ENCODE results near the gene NRG3.

Gene NRG3

DNA sequence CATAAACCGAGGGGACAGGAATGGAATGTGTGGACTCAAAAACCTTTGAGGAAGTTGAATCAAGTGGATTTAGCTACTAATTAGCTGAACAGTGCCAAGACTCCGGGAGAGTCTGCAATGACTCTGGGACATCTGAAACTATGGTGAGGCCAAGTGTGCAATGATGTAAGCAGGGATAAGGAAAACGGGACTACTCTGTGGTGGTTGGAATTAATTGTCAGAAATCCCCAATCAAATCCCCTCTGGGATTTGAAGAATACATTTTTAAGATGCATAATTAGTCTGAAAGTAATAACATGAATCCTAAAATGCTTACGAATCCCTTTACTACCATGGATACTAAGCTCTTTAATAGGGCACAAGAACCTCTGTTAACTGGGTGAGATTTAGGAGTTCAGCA, 602.8 kb downstream of the NRG3 start:
- DNase-seq (ENCODE audit: low read depth), result no peak

DNA sequence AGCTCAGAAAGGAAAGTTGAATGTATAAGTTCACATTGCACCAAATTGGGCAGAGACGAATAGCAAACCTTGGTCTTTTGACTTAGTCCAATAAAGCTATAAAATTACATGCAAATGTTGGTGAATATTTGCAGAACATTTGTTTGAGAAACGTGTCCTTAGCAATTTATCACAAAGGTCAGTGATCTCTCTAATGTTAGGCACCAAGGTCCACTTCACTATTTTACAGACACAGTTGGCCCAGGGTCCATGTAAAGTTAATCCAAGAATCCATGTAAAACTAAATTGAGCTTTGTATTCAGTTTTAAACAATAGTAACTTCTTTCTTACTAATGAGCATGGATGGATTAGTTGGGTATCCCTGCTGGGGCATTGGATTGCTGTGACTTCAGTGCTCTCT, 617.7 kb downstream of the NRG3 start:
- DNase-seq (ENCODE audit: low read depth), result no peak

DNA sequence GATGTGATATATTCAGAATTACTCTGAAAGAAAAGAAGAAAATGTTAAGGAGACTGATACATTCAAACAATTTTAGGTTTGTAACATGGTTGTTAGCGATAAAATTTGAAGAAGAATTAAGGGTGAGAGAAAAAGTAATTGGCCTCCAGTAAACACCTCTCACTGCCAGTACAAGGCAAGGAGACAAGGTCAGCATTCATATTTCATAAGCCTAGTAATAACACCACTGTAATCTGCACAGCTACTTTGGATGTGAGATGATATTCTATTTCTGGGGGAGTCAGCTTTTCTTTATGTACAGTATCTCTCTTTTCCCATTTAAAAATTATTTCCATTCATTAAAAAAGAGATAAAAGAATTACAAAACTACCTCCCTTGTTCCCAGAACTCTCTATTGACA, 621.1 kb downstream of the NRG3 start:
- DNase-seq (ENCODE audit: low read depth), result no peak

DNA sequence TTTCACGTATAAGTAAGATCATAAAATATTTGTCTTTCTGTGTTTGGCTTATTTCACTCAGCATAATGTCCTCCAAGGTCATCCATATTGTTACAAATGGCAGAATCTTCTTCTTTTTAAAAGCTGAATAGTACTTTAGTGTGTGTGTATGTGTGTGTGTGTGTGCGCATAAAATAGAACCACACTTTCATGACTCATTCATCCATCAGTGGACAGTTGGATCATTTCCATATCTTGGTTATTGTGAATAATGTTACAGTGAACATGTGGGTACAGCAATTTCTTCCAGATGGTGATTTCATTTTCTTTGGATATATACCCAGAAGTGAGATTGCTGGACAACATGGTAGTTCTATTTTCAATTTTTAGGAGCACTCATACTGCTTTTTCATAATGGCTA, 622.4 kb downstream of the NRG3 start:
- no peak for DNase-seq (ENCODE audit: low read depth)

DNA sequence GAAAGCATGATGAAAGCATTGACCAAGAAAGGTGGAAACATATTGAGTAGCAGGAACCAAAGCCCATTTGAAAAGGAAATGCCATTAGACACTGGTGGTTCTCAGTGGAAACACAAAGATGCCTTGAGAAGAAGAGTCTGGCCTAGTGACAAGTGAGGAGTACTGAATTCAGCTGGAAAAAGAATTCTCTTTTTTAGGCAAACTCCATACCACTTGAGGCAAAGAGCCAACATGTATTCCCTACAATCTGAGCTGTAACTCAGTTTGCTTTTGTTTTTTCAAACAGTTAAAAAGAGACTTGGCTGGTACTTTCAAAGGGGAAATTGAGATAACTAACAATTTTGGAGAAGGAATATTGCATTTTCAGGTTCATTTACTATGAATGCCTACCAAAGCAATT, 624.0 kb downstream of the NRG3 start:
- DNase-seq (ENCODE audit: low read depth), result no peak

DNA sequence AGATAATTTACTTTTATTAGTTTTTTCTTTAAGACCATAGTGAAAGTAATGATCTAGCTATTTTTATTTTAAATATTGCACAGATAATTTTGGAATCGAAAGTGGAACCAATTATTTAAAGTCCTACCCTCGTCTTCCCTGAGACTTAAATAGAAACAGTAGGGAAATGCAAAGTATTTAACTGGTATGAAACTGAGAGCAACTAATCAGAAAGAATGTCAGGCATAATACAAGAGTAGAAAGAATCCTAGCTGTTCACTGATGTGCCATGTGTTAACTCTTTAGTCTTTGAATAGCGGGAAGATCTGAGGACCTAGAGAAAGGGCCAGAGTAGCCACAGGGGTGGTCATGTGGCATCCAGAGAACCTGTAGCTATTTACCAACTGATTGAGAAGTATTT, 630.0 kb downstream of the NRG3 start:
- DNase-seq (ENCODE audit: low read depth), result no peak

DNA sequence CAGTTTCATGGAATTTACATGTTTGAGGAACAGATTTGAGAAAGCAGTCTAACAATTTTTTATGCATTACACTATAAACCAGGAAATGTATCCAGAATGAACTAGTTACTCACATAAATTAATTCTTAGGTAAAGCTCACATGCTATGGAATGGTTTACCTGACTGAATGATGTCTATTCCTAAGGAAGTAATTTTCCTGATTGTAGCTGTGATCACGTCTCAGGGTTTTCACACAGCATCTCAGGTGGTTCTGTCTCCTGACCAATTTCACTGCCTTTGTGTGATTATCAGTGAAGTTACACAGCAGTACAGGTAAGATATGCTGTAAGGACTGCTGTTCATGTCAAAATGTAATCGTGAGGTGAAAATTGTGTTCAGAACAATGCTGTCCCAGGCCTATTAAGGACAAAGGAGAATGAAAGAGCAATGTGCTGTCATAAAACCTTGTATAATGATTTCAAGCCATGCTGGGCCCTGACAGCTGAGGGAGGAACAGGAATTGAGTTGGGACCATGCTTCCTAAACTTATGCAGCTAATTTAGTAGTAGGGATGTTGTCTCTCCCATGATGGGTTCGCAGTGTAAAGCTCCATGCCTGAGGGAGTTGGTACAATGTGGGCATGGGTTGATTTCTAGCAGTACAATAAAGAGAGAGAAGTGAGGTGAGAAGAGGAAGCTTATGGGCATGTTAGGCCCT, 631.8 kb downstream of the NRG3 start:
- DNase-seq (ENCODE audit: low read depth), result no peak

DNA sequence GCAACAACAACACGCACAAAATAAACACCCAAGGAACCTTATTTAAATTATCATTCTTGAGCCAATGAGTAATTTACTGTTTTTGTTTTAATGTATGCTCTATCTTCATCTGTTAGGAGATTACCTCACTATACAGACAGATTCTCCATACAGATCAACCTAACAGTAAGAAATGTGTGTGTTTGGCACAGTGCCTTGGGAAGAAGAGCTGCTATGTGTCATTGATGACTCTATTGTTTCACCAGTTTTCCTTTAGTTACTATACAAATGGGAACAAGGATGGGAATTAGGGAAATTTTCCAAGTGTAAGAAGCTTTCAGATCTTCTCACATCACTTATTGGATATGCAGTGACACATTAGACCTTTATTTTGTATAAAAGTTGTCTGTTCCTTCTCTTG, 640.3 kb downstream of the NRG3 start:
- DNase-seq (ENCODE audit: low read depth), result no peak

DNA sequence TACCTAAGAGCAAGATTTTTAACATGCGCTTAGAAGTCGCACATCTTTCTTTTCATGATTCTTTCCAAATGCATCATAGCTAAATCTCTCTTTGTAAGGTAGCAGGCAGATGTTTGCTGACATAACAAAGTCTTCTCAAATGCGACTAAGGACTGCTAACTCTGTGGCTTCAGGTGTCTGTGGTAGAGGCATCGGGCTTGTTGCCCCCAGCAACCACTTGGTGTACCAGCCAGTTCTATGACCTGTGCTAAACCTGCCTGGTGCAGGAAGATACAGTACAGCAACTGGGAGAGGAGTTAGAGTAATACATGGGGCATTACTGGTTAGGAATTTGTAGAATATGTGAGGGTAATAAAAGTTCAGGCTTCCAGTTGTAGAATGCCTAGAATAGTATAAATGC, 654.1 kb downstream of the NRG3 start:
- DNase-seq (ENCODE audit: low read depth), result no peak

DNA sequence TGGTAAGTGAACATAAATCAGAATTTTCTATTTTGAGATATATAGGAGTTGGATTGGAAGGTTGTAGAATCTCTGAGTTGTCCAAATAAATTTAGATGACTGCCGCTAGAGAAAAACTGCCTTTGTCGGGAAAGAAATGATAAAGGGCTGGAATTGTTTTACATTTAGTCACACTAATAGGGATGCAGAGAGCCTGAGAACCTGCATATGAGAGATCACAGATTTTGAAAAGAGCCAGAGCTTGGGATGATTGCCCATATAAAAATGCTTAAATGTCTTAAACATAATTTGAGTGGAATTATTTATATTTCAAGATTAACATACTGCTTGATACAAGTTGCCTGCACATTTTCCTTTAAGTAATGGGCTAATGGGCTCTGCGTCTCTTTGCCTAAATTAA, 660.5 kb downstream of the NRG3 start:
- DNase-seq (ENCODE audit: low read depth), result no peak

DNA sequence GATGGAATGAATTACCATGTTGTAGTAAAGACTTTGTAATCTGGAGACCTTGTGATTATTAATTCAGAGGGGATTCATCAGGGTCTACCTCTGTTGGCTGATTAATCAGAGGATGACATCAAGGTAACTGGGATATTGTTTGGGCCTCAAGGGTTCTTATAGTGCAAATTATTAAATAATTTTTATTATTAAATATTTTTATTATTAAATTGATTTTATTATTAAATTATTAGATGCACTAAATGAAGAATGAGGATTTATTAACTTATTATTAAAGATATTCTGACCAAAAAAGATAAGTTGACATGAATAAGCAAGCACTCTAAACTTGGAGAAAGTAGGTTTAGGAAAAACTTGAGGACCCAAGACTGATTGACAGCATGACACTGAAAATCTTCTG, 661.7 kb downstream of the NRG3 start:
- no peak for DNase-seq (ENCODE audit: low read depth)

DNA sequence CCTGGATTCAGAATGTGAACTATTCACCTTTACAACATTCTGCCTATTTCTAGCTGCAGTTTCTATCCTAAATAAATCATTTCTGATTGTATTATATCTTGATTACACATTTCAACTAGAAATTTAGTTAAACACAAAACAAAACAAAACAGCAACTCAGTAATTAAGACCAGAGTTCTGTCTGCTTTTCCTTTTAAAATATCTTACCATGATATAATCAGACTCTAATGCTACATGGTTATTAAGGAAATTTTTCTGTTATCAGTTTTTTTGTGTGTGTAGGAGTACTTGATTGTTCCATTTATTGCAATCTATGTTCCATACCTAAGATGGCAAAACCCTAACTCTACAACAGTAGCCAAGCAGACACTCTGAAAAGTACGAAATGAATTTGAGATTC, 663.3 kb downstream of the NRG3 start:
- DNase-seq (ENCODE audit: low read depth), result no peak

DNA sequence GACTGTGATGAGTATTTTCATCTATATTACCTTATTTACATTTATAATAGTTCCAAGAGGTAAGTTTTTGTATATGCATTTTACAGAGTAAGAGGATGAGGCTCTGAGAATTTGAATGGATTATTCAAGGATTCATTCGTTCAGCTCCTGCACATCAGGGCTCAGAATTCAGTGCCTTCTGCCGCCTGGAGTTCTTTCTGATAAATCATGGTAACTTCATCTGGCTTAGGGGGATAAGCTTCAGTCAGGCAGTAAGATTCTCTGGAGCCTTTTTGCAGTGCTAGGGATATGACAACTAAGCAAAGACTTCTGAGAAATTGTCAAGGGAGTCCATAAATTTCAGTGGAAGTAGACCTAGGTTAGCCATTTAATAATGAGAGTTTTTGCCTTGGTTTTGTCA, 668.6 kb downstream of the NRG3 start:
- no peak for DNase-seq (ENCODE audit: low read depth)

DNA sequence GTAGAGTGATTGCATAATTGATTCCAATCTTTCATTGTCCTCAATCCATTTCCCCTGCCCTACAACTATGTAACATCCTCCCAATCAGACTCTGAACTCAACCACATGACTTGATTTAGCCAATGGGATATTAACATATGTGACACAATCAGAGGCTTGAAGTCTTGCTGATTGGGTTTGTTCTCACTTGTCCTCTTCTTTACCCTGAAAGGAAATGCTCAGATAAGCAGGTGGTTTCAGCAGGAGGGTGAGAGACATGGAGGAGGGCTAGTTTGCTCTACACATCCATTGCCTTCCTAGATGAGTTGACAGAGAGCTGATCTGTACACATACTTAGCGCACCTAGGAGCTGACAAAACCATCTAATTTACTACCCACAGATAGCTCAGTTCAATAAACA, 669.4 kb downstream of the NRG3 start:
- no peak for DNase-seq (ENCODE audit: low read depth)

DNA sequence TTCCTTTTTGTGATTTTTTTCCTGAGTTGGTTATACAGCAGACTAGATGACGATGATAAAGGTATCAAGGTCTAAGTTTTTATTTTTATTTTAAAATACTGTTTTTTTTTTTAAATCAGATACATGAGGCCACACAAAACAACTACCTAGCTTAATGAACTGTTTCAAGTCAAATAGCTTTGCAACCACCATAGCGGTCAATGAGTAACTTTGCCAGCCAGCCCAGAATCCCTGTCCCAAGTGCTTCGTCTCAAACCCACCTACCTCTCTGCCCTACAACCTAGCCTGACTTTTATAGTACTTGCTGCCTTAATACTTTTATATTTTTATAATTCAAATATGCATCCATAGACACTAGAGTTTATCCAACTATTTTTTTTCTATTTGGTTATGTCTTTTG, 676.5 kb downstream of the NRG3 start:
- no peak for DNase-seq (ENCODE audit: low read depth)

DNA sequence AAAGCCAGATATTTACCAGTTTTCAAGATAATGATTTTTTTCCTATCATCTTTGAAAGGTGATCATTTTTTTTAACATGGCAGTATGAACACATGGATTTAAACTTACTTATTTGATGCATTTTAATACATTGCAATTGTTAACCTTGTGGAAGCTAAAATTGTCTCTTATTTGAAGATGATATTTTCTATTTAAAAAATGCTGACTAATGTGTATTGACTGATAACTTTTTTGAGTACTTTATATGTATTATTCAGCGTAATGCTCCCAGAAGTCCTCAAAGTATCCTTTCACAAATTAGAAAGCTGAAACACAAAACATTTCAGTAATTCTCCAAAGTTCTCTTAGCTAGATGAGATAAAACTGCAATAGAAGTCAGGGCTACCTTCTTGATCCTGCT, 677.3 kb downstream of the NRG3 start:
- DNase-seq (ENCODE audit: low read depth), result no peak

DNA sequence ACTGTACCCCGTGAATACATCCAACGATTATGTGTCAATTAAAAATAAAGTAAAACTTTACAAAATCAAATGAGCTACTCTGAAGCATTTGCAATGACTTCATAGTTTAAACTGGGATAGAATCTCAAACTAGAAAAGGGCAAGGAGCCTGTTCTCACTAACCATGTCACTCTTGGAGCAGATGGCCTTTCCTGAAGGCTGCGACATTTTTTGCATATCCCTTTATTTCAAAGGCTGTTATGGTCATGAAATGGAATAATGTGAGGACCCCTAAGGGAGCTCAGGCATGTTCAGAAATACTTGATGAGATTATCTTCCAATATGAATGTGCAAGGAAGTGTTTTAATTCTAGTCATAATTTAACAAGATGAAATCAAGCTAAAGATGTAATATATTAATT, 679.4 kb downstream of the NRG3 start:
- no peak for DNase-seq (ENCODE audit: low read depth)

DNA sequence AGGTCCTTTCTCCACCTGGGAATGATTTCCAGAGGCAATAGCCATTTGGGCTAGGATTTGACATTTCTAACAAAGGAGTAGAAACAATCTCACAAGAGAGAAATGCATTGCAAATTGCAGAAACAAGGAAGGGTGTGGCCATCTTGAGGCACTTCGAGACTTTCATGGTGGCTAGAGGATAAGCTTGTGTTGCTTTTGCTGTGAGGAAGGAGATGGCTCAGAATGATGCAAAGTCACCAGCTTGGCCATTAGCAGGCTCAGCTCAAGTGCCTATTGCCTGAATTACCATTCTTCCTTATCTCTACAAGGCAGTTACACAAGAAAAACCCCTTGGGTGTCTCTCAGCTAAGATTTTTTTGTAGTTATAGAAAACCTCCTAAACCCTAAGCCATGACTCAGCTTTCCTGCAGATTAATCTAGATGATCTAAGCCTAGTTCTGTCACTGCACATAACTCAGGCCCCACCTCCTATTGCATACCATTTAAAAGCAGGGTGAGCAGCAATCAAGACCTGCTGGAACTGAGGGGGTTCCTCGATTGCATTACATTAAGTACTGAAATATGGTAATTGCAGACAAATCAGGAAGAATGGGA, 683.1 kb downstream of the NRG3 start:
- DNase-seq (ENCODE audit: low read depth), result no peak

DNA sequence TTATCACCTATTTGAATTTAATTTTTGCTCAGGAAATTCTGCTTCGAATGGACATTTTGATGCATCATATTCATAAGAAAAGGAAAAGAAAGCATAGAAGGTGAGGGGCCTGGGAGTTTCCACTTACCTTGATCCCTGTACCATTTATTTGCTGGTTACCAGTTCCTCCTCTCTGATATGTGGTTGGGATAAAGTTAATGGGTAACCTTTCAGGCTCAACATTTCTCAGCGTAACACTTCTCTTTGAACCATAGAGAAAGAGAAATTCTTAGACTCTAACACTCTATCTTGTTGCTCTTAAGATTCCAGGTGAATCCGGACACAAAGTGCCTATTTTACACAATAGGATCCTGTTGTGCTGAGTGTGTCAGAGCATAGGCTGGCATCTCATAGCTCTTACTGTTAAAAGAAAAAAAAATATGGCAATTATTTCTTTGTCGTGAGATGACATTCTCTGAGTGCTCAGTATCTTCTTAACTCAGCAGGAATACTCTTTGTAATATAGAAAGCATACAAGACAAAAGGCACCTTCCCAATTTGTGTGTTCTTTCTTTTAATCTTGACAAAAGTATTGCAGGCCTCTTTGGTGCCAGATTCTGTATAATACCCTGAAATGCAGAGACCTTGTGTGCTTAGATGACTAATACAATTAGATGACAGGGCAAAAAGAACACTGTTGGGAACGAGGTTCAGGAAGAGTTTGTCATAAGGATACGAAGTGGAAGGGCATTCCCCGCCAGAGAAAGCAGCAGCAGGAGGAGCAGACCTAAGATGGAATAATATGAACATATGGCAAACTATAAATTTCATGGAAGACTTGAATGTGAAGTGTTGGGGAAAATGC, 689.6 kb downstream of the NRG3 start:
- no peak for DNase-seq (ENCODE audit: low read depth)

DNA sequence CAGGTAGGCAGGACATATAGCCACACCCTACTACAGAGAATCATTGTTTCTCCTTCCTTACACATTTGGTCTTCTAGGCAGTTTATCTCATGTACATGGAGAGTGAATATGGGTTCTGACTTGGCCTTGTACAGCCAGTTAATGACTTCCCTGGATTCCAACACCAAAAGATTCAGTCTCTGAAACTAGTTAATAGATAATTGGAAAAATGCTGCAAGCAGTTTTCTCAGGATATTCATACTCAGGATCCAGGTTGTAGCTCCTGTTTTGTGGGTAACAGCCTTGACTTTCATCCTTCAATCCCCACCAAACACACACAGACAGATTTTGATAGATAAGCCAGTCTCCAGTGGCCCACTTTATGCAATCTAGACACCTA, 690.2 kb downstream of the NRG3 start:
- no peak for DNase-seq (ENCODE audit: low read depth)

DNA sequence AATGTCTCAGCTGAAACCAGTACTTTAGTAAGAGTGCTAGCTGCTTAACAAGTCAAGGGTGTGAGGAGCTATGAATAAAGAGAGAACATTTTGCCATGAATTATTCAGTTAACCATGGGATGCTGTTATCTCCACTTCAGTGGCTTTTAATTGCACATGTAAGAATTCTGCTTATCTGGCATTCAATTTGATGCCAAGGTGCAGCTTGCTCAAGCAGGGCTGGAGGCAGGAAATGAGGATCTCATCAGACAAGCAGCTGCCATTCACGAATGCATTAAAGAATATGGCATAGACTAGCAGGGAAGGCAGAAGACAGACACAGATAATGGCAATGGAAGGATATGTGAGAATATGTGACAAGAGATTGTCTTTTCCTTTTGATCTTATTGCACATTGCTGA, 697.8 kb downstream of the NRG3 start:
- DNase-seq (ENCODE audit: low read depth), result no peak

DNA sequence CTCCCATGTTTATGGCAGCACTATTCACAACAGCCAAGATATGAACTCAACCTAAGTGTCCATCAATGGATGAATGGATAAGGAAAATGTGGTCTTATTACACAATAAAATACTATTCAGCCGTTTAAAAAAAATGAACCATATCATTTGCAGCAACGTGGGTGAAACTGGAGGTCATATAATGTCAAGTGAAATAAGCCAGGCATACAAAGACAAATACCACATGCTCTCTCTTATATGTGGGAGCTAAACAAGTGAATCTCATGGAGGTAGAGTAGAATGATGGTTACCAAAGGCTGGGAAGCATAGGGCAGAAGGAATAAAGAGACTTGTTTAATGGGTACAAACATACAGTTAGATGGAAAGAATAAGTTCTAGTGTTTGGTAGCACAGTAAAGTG, 699.1 kb downstream of the NRG3 start:
- no peak for DNase-seq (ENCODE audit: low read depth)

DNA sequence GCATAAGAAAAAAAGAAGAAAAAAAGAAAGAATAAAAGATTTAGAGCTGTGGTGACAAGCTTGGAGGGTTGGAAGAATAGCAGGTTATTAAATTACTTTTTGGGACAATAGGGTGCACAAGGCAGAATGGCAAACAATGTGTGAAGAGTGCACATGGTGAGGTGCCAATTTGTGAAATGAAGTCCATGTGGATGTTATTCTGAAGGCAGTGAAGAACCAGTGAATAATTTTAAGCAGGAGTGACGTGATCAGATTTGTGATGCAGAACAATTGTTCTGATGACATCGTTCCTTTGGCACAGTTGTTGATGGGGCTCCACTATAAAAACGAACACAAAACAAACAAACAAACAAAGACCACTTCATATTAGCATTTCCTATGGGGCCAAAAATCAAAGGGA, 700.3 kb downstream of the NRG3 start:
- no peak for DNase-seq (ENCODE audit: low read depth)

DNA sequence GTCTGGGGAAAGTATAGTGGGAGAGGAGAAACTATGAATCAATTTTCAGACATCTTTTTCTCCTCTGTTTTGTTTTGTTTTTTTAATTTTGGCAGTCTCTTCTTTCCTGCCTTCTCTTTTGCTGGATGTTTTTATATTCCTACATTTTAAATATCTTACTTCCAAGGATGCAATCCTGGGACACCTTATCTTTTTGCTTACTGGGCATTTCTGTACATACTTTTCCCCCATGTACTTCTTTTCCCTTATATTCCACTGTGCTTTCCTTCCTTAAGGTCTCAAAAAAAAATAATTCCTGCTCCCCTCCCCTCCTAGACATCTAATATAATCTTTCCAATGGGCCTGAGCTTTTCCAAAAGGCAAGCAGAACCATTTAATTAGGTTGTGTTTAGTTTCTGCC, 701.1 kb downstream of the NRG3 start:
- no peak for DNase-seq (ENCODE audit: low read depth)

All from stimulated activated CD8-positive, alpha-beta memory T cell treated with anti-CD3 and anti-CD28 coated beads, Interleukin-7, amount 100 ng/mL, for 24 hours (primary cell).